Osteocyte (in vitro differentiated cells): ENCODE measurements around the gene SFMBT1. TPM values are rescaled to one million over a fixed set of nuclear protein-coding genes. Genes with fewer than 3 reads are reported as not detected.

ENCODE experiments used
- DNase-seq: peaks from one replicate; pipeline ENCODE4 v3.0.0; 2021; ENCODE audit warnings: mixed read lengths; ENCODE audit not compliant: unreplicated experiment; ENCODE audit errors: extremely low spot score
- H3K27ac Mint-ChIP-seq: one replicate; pipeline ENCODE4 v1.8.0; 2021; ENCODE audit warnings: mild to moderate bottlenecking, mixed read lengths; ENCODE audit not compliant: unreplicated experiment
- H3K27me3 Mint-ChIP-seq: one replicate; pipeline ENCODE4 v1.8.0; 2021; ENCODE audit warnings: mixed read lengths; ENCODE audit not compliant: unreplicated experiment
- H3K36me3 Mint-ChIP-seq: one replicate; pipeline ENCODE4 v1.8.0; 2021; ENCODE audit warnings: mixed read lengths; ENCODE audit not compliant: unreplicated experiment
- H3K4me1 Mint-ChIP-seq: one replicate; pipeline ENCODE4 v1.8.0; 2021; ENCODE audit warnings: mixed read lengths; ENCODE audit not compliant: unreplicated experiment
- H3K4me3 Mint-ChIP-seq: one replicate; pipeline ENCODE4 v1.8.0; 2021; ENCODE audit warnings: mild to moderate bottlenecking, moderate library complexity, mixed read lengths; ENCODE audit not compliant: unreplicated experiment
- H3K9me3 Mint-ChIP-seq: one replicate; pipeline ENCODE4 v1.8.0; 2021; ENCODE audit warnings: mixed read lengths; ENCODE audit not compliant: unreplicated experiment
- CTCF ChIP-seq: fragments of 200-600 bp; sonication (generic); IDR thresholded peaks from 2 replicates; pipeline ENCODE4 v1.5.0; 2021; ENCODE audit warnings: antibody characterized with exemption, mild to moderate bottlenecking, moderate library complexity
- total RNA-seq: library from RNA; stranded (reverse); gene quantifications from 2 replicates; pipeline ENCODE4 v1.2.1, GENCODE V29; 2021

Gene SFMBT1
- total RNA-seq, 1 donor from 2014 or later = 8.0 TPM

DNA sequence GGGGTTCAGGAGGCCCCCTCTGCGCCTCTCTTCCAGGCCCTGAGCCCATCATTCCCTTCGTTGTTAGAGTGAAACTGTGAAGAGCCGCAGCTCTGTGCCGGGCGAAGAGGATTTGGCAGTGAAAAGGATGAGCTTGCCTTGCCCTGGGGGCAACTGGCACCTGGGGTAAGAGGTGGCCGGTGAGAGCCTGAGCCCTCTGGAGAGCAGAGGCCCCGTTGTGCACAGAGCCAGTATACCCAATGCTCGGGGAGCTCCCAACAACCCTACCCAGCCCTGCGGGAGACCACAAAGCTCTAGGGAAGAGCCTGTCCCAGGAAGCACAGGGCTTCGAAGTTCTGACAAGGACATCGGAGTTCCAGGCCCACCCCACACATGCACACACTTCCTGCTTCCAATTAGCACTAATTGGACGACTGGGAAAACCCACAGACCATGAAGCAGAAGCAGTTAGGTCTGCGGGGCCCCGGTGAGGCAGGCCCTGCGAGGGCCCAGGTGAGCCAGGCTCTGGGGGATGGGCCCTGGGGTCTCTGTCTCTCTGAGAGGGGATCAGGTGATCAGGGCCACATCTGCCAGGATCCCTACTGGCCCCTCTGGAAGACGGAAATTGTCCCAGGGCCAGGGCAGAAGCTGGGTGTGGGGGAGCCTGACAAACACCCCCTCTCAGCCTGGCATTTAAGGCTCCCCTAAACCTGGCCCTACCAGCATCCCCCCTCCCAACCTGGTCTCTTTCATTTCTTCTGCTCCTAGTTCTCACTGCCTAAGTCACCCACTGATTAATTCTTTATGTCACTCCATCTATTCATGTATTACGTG lies 27.9 kb upstream of the SFMBT1 start:
- Mint-ChIP-seq H3K27ac (no peak overlapping the region), H3K9me3 (no peaks in the 10 kb centered on the region), H3K4me3 (no peak overlapping the region), H3K4me1 (peaks cover 10% of the 10 kb centered on the region), H3K27me3 (no peaks in the 10 kb centered on the region), H3K36me3 (no peaks in the 10 kb centered on the region)
- no peak for DNase-seq
- no peak for TF ChIP-seq CTCF

DNA sequence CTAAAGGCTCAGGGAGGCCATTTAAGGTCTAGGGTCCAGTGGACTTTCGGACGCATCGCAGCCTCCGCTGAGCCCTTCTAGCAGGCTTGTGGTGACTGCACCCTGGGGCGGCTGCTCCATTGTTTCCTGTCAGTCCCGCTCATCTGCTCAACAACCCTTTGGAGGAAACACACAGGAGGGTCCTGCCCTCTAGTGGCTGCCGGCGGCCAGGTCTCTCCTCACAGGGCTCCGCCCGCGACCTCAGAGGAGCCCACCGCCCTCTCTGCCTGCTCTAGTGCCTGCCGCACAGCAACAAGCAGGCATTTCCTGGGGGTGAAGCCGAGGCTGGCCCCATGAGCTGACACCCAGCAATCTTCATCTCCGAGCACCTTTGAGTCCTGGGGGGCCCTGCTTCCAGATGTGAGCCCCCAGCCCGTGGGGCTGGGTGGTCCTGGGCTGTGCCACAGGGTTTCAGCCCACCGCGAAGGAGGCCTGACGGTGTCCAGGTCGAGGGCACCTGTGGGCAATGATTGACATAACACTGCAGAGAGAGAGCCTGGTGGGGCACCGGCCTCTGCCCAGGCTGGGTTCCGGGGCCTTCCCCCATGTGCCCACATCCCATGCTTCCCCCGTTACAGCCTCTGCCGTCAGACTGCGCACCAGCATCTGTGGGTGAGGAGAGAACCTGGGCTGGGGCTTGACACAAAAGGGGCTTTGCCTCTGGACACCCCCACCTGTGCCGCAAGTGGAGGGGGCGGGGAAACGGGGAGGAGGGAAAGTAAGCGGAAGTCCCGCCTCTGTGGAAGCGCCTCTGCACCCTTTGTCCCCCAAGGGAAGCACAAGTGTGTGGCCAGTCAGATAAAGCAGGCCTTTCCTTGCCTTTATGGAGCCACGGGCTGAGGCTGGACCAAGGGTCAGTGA lies 27.0 kb upstream of the SFMBT1 start:
- no peaks in the 10 kb centered on the region for H3K9me3 Mint-ChIP-seq
- no peaks in the 10 kb centered on the region for H3K27me3 Mint-ChIP-seq
- peak; percentile 94 for TF ChIP-seq CTCF
- DNase-seq = peak; percentile 93
- H3K27ac Mint-ChIP-seq = no peak overlapping the region
- H3K4me3 Mint-ChIP-seq = peak overlapping the region; percentile 62
- no peaks in the 10 kb centered on the region for H3K36me3 Mint-ChIP-seq
- peaks cover 10% of the 10 kb centered on the region for H3K4me1 Mint-ChIP-seq

GRCh38 chr3:53071882-53072431 lies 26.1 kb upstream of the SFMBT1 start:
- no peak for TF ChIP-seq CTCF
- Mint-ChIP-seq H3K27me3 (no peaks in the 10 kb centered on the region), H3K4me3 (peak overlapping the region; percentile 62), H3K27ac (no peak overlapping the region), H3K4me1 (peaks cover 10% of the 10 kb centered on the region), H3K36me3 (no peaks in the 10 kb centered on the region), H3K9me3 (no peaks in the 10 kb centered on the region)
- DNase-seq = no peak

- Mint-ChIP-seq H3K4me3 (no peak overlapping the region), H3K27ac (no peak overlapping the region), H3K36me3 (no peaks in the 10 kb centered on the region), H3K4me1 (peaks cover 10% of the 10 kb centered on the region), H3K27me3 (peaks cover 7% of the 10 kb centered on the region), H3K9me3 (no peaks in the 10 kb centered on the region)
- DNase-seq = no peak
- TF ChIP-seq CTCF = peak; percentile 11
Observed at GRCh38 chr3:53069422-53070068, 23.7 kb upstream of the SFMBT1 start.
